GM19043 (cell line): ENCODE measurements around the gene ZNF273.
"Not testable (repeated sequence)": the region's sequence is repeated elsewhere in the genome, so short reads cannot be mapped to it uniquely, and the experiment has no call there.

Experiments used
- ATAC-seq: cut with Tn5 transposase; IDR thresholded peaks from one replicate; pipeline ENCODE4 v1.9.1; 2021; ENCODE audit warnings: low read depth; ENCODE audit not compliant: unreplicated experiment

ZNF273 gene

GRCh38 chr7:64888901-64889685 is 14.0 kb upstream of the ZNF273 start:
- ATAC-seq: no peak

GRCh38 chr7:64889686-64890162 is 13.3 kb upstream of the ZNF273 start:
- ATAC-seq: no peak

- ATAC-seq: not testable (repeated sequence)
These were observed 12.8 kb upstream of the ZNF273 start for GRCh38 chr7:64890273-64890672.

- no peak for ATAC-seq
These were observed 12.2 kb upstream of the ZNF273 start for GRCh38 chr7:64890761-64891362.

GRCh38 chr7:64891363-64892081 is 11.6 kb upstream of the ZNF273 start:
- ATAC-seq: not testable (repeated sequence)

- no peak for ATAC-seq
These were observed 11.0 kb upstream of the ZNF273 start for GRCh38 chr7:64892116-64892515.

GRCh38 chr7:64892666-64893309 is 10.3 kb upstream of the ZNF273 start:
- no peak for ATAC-seq

- ATAC-seq: no peak
These were observed 9.7 kb upstream of the ZNF273 start for GRCh38 chr7:64893401-64893800.

- not testable (repeated sequence) for ATAC-seq
These were observed 640 bp upstream of the ZNF273 start for GRCh38 chr7:64902461-64902805.

GRCh38 chr7:64904008-64904407 is 935 bp downstream of the ZNF273 start:
- ATAC-seq: no peak

- no peak for ATAC-seq
These were observed 2.1 kb downstream of the ZNF273 start for GRCh38 chr7:64905133-64905532.

- no peak for ATAC-seq
These were observed 2.5 kb downstream of the ZNF273 start for GRCh38 chr7:64905547-64905946.

GRCh38 chr7:64907641-64908326 is 4.7 kb downstream of the ZNF273 start:
- ATAC-seq: no peak

GRCh38 chr7:64908358-64908757 is 5.3 kb downstream of the ZNF273 start:
- no peak for ATAC-seq

GRCh38 chr7:64914557-64914956 is 11.5 kb downstream of the ZNF273 start:
- no peak for ATAC-seq

- ATAC-seq: not testable (repeated sequence)
These were observed 12.2 kb downstream of the ZNF273 start for GRCh38 chr7:64915301-64915700.

- ATAC-seq: not testable (repeated sequence)
These were observed 25.4 kb downstream of the ZNF273 start for GRCh38 chr7:64928252-64929187.

- no peak for ATAC-seq
These were observed 31.4 kb downstream of the ZNF273 start for GRCh38 chr7:64934478-64934877.

- ATAC-seq: no peak
These were observed 35.5 kb downstream of the ZNF273 start for GRCh38 chr7:64938540-64938939.
